Liver (tissue), 9 donors: ENCODE data around the gene CHPF2. TPM values are rescaled to one million over a fixed set of nuclear protein-coding genes. Genes with fewer than 3 reads are reported as not detected.

ENCODE experiments used
- DNase-seq: peaks from one replicate; pipeline ENCODE4 v3.0.0-alpha.2; 2017; ENCODE audit warnings: low spot score
- H3K27ac ChIP-seq, 2 donors: one replicate each; pipeline ENCODE4 v1.7.0; 2013; ENCODE audit warnings: inconsistent platforms in 2 of 2, low read length in 2 of 2, control low read depth in 1 of 2, low read depth in 1 of 2, mild to moderate bottlenecking in 1 of 2
- H3K27me3 ChIP-seq, 4 donors: one replicate each; pipeline versions ENCODE4 v1.6.1 to v1.7.0; 2013; ENCODE audit warnings: low read length in 3 of 4, inconsistent platforms in 1 of 4, mild to moderate bottlenecking in 1 of 4, moderate library complexity in 1 of 4; ENCODE audit not compliant: control insufficient read depth in 4 of 4, insufficient read depth in 4 of 4
- H3K36me3 ChIP-seq, 4 donors: one replicate each; pipeline versions ENCODE4 v1.6.1 to v1.7.0; 2013; ENCODE audit warnings: low read length in 3 of 4, mild to moderate bottlenecking in 3 of 4, low read depth in 1 of 4, moderate library complexity in 1 of 4; ENCODE audit not compliant: control insufficient read depth in 4 of 4, insufficient read depth in 3 of 4
- H3K4me1 ChIP-seq, 4 donors: one replicate each; pipeline versions ENCODE4 v1.6.1 to v1.7.0; 2013; ENCODE audit warnings: low read length in 3 of 4, mild to moderate bottlenecking in 3 of 4, moderate library complexity in 1 of 4; ENCODE audit not compliant: control insufficient read depth in 4 of 4, insufficient read depth in 4 of 4
- H3K4me3 ChIP-seq, 3 donors: one replicate each; pipeline versions ENCODE4 v1.6.1 to v1.7.0; 2013; ENCODE audit warnings: low read length in 3 of 3, control low read depth in 1 of 3, low read depth in 1 of 3, mild to moderate bottlenecking in 1 of 3
- H3K9ac ChIP-seq, 2 donors: one replicate each; pipeline ENCODE4 v1.7.0; 2013; ENCODE audit warnings: low read length in 2 of 2, mild to moderate bottlenecking in 2 of 2, moderate library complexity in 2 of 2, control low read depth in 1 of 2, low read depth in 1 of 2
- H3K9me3 ChIP-seq, 4 donors: one replicate each; pipeline versions ENCODE4 v1.6.1 to v1.7.0; 2013; ENCODE audit warnings: low read length in 3 of 4; ENCODE audit not compliant: control insufficient read depth in 4 of 4
- ATF3 ChIP-seq: IDR thresholded peaks from 2 replicates; pipeline ENCODE4 v1.6.1; 2016; ENCODE audit warnings: antibody characterized with exemption
- CTCF ChIP-seq: fragments of 150-350 bp; IDR thresholded peaks from 2 replicates; pipeline ENCODE4 v1.5.1; 2017; ENCODE audit warnings: improper control_type of control experiment, low read depth, low read length; ENCODE audit not compliant: missing input control
- EGR1 ChIP-seq, 2 donors: IDR thresholded peaks; 2 replicates each; pipeline ENCODE4 v1.6.1; 2016 to 2018; ENCODE audit warnings: antibody characterized with exemption in 2 of 2, low read depth in 2 of 2
- FOXA2 ChIP-seq: IDR thresholded peaks from 2 replicates; pipeline ENCODE4 v1.6.1; 2016; ENCODE audit warnings: antibody characterized with exemption
- GABPA ChIP-seq, 2 donors: IDR thresholded peaks in 1 of 2; conservative IDR thresholded peaks in 1 of 2; 2 replicates each; pipeline ENCODE4 v1.6.1; 2016; ENCODE audit warnings: antibody characterized with exemption in 2 of 2, mild to moderate bottlenecking in 1 of 2, moderate library complexity in 1 of 2
- HNF4A ChIP-seq, 2 donors: conservative IDR thresholded peaks; 2 replicates each; pipeline ENCODE4 v1.6.1; 2016; ENCODE audit warnings: antibody characterized with exemption in 2 of 2, mild to moderate bottlenecking in 2 of 2
- HNF4G ChIP-seq: IDR thresholded peaks from 2 replicates; pipeline ENCODE4 v1.6.1; 2016; ENCODE audit warnings: antibody characterized with exemption
- JUND ChIP-seq, 2 donors: IDR thresholded peaks; 2 replicates each; pipeline ENCODE4 v1.6.1; 2016; ENCODE audit warnings: antibody characterized with exemption in 2 of 2
- RAD21 ChIP-seq, 2 donors: IDR thresholded peaks; 2 replicates each; pipeline ENCODE4 v1.6.1; 2016; ENCODE audit warnings: antibody characterized with exemption in 2 of 2, mild to moderate bottlenecking in 2 of 2
- RXRA ChIP-seq, 2 donors: IDR thresholded peaks; 2 replicates each; pipeline ENCODE4 v1.6.1; 2017 to 2018; ENCODE audit warnings: antibody characterized with exemption in 2 of 2, mild to moderate bottlenecking in 1 of 2
- TAF1 ChIP-seq: conservative IDR thresholded peaks from 2 replicates; pipeline ENCODE4 v1.6.1; 2016; ENCODE audit warnings: antibody characterized with exemption, mild to moderate bottlenecking
- YY1 ChIP-seq: IDR thresholded peaks from 2 replicates; pipeline ENCODE4 v1.6.1; 2016; ENCODE audit warnings: antibody characterized with exemption, mild to moderate bottlenecking
- WGBS: extraction: QIAGEN DNeasy Blood & Tissue Kit; methylation state at CpG from one replicate; pipeline ENCODE4 v1.1.7; 2013; 5-methylcytosine and 5-hydroxymethylcytosine counted together
- polyA plus RNA-seq, 2 donors: library from polyadenylated mRNA; stranded (reverse) in 1 of 2; unstranded in 1 of 2; fragments of 200-250 nt in 1 of 2; fragments of >200 nt in 1 of 2; fragmentation: Nextera tagmentation in 1 of 2; extraction: Ambion mirVana in 1 of 2; gene quantifications; one replicate each; pipeline versions ENCODE4 v1.2.1 to v1.2.3, GENCODE V29; 2013 to 2015
- total RNA-seq, 2 donors: library from RNA; depleted of rRNA; stranded (reverse); fragments of >200 nt; gene quantifications; one replicate each; pipeline ENCODE4 v1.2.3, GENCODE V29; 2014
- TF ChIP-seq, protein P1 (sequence below): IDR thresholded peaks from 2 replicates; pipeline ENCODE4 v1.6.1; 2016; ENCODE audit warnings: antibody characterized with exemption
- TF ChIP-seq, protein P2 (sequence below): IDR thresholded peaks from 2 replicates; pipeline ENCODE4 v1.6.1; 2016; ENCODE audit warnings: antibody characterized with exemption
- TF ChIP-seq, protein P3 (sequence below): IDR thresholded peaks from 2 replicates; pipeline ENCODE4 v1.6.1; 2016; ENCODE audit warnings: antibody characterized with exemption, mild to moderate bottlenecking
- donor health status: healthy.
- donor health status: healthy.
- donor health status: healthy.
- donor health status: healthy.
- donor health status: healthy.

CHPF2 gene
- total and polyA plus RNA-seq, 4 donors, result 4.1 to 19.7 (median 18.1) TPM

DNA sequence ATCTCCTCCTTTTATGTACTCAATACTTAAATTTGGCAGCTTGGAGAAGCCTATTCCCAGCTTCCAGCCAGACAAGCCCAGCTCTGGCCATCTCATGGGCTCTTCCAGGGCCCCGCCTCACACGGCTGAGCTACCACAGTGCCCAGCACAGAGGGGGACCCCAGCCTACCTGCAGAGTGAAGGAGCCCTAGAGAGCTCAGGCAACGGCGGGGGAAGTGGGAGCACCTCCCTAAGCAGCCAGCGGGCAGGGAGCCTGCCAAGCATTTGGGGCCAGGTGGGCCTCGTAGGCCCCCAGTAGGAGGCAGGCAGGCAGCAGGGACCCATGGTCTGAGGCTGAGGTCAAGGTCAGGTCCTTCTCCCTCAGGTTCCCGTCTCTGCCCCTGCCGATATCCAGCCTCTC lies 45.3 kb downstream of the CHPF2 start:
- no peak overlapping the region for H3K27ac ChIP-seq
- 60% methylated on average over 8 of the region's 8 CpGs for WGBS
- H3K27me3 ChIP-seq, result peaks cover 0 to 4% (median 0%) of the 10 kb centered on the region in 4 donors
- TF ChIP-seq YY1 (no peak), EGR1 (IDR thresholded peaks at IDR 0.05; ENCODE audit: low read depth in 2 of 2) (no peak), HNF4A (conservative IDR thresholded peaks at IDR 0.05) (no peak), HNF4G (no peak), JUND (IDR thresholded peaks at IDR 0.05) (no peak), TAF1 (no peak), RXRA (IDR thresholded peaks at IDR 0.05) (no peak), ATF3 (no peak), GABPA (IDR thresholded peaks at IDR 0.05 in 1 of 2, conservative IDR thresholded peaks at IDR 0.05 in 1 of 2) (no peak)
- TF ChIP-seq, protein P1, sequence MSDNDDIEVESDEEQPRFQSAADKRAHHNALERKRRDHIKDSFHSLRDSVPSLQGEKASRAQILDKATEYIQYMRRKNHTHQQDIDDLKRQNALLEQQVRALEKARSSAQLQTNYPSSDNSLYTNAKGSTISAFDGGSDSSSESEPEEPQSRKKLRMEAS, result no peak
- no peak overlapping the region for H3K4me3 ChIP-seq
- no peak for DNase-seq
- no peaks in the 10 kb centered on the region for H3K9me3 ChIP-seq
- H3K9ac ChIP-seq, result no peak overlapping the region
- peaks cover 0 to 6% (median 0%) of the 10 kb centered on the region in 4 donors for H3K4me1 ChIP-seq
- H3K36me3 ChIP-seq, result no peaks in the 10 kb centered on the region

DNA sequence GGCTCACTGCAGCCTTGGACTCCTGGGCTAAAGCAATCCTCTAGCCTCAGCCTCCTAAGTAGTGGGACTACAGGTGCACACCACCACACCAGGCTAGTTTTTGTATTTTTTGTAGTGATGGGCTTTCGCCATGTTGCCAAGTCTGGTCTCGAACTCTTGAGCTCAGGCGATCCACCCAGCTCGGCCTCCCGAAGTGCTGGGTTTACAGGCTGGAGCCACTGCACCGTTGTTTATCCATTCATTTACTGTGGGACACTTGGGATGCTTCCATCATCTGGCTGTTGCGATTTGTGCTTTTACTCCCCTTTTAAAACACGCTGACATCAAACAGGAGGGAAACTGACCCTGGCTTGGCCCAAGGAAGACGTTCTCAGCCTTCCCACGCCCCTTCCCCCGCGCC lies 46.7 kb downstream of the CHPF2 start:
- no peaks in the 10 kb centered on the region for H3K9me3 ChIP-seq
- H3K27ac ChIP-seq, result no peak overlapping the region
- no peak for DNase-seq
- no peaks in the 10 kb centered on the region for H3K36me3 ChIP-seq
- no peak overlapping the region for H3K9ac ChIP-seq
- no peak overlapping the region for H3K4me3 ChIP-seq
- 89% methylated on average over 12 of the region's 12 CpGs for WGBS
- TF ChIP-seq GABPA (IDR thresholded peaks at IDR 0.05 in 1 of 2, conservative IDR thresholded peaks at IDR 0.05 in 1 of 2), result no peak
- TF ChIP-seq, protein P2, sequence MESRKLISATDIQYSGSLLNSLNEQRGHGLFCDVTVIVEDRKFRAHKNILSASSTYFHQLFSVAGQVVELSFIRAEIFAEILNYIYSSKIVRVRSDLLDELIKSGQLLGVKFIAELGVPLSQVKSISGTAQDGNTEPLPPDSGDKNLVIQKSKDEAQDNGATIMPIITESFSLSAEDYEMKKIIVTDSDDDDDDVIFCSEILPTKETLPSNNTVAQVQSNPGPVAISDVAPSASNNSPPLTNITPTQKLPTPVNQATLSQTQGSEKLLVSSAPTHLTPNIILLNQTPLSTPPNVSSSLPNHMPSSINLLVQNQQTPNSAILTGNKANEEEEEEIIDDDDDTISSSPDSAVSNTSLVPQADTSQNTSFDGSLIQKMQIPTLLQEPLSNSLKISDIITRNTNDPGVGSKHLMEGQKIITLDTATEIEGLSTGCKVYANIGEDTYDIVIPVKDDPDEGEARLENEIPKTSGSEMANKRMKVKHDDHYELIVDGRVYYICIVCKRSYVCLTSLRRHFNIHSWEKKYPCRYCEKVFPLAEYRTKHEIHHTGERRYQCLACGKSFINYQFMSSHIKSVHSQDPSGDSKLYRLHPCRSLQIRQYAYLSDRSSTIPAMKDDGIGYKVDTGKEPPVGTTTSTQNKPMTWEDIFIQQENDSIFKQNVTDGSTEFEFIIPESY, result no peak
- no peak for TF ChIP-seq RAD21 (IDR thresholded peaks at IDR 0.05)
- TF ChIP-seq RXRA (IDR thresholded peaks at IDR 0.05), result no peak
- TF ChIP-seq, protein P1, result no peak
- H3K4me1 ChIP-seq, result peaks cover 0 to 6% (median 0%) of the 10 kb centered on the region in 4 donors
- peaks cover 0 to 4% (median 0%) of the 10 kb centered on the region in 4 donors for H3K27me3 ChIP-seq

- peaks cover 0 to 6% (median 0%) of the 10 kb centered on the region in 4 donors for H3K4me1 ChIP-seq
- no peaks in the 10 kb centered on the region for H3K9me3 ChIP-seq
- no peak overlapping the region for H3K9ac ChIP-seq
- H3K4me3 ChIP-seq, result no peak overlapping the region
- no peaks in the 10 kb centered on the region for H3K36me3 ChIP-seq
- no peak overlapping the region for H3K27ac ChIP-seq
- H3K27me3 ChIP-seq, result peaks cover 0 to 6% (median 0%) of the 10 kb centered on the region in 4 donors
- 87% methylated on average over 5 of the region's 5 CpGs for WGBS
- TF ChIP-seq RAD21 (IDR thresholded peaks at IDR 0.05) (no peak), JUND (IDR thresholded peaks at IDR 0.05) (no peak), RXRA (IDR thresholded peaks at IDR 0.05) (no peak), FOXA2 (no peak), CTCF (no peak), YY1 (no peak), ATF3 (no peak), GABPA (IDR thresholded peaks at IDR 0.05 in 1 of 2, conservative IDR thresholded peaks at IDR 0.05 in 1 of 2) (no peak)
- TF ChIP-seq, protein P3, sequence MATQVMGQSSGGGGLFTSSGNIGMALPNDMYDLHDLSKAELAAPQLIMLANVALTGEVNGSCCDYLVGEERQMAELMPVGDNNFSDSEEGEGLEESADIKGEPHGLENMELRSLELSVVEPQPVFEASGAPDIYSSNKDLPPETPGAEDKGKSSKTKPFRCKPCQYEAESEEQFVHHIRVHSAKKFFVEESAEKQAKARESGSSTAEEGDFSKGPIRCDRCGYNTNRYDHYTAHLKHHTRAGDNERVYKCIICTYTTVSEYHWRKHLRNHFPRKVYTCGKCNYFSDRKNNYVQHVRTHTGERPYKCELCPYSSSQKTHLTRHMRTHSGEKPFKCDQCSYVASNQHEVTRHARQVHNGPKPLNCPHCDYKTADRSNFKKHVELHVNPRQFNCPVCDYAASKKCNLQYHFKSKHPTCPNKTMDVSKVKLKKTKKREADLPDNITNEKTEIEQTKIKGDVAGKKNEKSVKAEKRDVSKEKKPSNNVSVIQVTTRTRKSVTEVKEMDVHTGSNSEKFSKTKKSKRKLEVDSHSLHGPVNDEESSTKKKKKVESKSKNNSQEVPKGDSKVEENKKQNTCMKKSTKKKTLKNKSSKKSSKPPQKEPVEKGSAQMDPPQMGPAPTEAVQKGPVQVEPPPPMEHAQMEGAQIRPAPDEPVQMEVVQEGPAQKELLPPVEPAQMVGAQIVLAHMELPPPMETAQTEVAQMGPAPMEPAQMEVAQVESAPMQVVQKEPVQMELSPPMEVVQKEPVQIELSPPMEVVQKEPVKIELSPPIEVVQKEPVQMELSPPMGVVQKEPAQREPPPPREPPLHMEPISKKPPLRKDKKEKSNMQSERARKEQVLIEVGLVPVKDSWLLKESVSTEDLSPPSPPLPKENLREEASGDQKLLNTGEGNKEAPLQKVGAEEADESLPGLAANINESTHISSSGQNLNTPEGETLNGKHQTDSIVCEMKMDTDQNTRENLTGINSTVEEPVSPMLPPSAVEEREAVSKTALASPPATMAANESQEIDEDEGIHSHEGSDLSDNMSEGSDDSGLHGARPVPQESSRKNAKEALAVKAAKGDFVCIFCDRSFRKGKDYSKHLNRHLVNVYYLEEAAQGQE, result no peak
- no peak for DNase-seq
These were observed 47.6 kb downstream of the CHPF2 start for GRCh38 chr7:151279868-151280267.
